WTC11 (cell line): ENCODE measurements around the gene YIF1A. TPM values are rescaled to one million over a fixed set of nuclear protein-coding genes. Genes with fewer than 3 reads are reported as not detected.

Source experiments
- ATAC-seq: fragments of 200-7000 bp; cut with Tn5 transposase; 2 replicates; pipeline ENCODE4 v1.10.0; 2021; ENCODE audit warnings: mild to moderate bottlenecking, moderate library complexity
- CTCF ChIA-PET: fragments of 300-600 bp; sonication (Branson Sonifier 250); formaldehyde crosslinking; loops from one replicate; lab custom pipeline; 2021; ENCODE audit warnings: antibody characterized with exemption; lab: Charles Lee
- POLR2A ChIA-PET: fragments of 350-600 bp; sonication (Branson Sonifier 250); formaldehyde crosslinking; loops from one replicate; lab custom pipeline; 2021; ENCODE audit warnings: antibody characterized with exemption; lab: Charles Lee
- DNase-seq: peaks from one replicate; pipeline ENCODE4 v3.0.0; 2021; ENCODE audit warnings: low spot score
- H3K27ac Mint-ChIP-seq: 2 replicates; pipeline ENCODE4 v1.8.0; 2021; ENCODE audit warnings: mixed read lengths
- H3K27me3 Mint-ChIP-seq: 2 replicates; pipeline ENCODE4 v1.8.0; 2021; ENCODE audit warnings: low read depth, mild to moderate bottlenecking, moderate library complexity, mixed read lengths
- H3K36me3 Mint-ChIP-seq: 2 replicates; pipeline ENCODE4 v1.8.0; 2021; ENCODE audit warnings: mixed read lengths
- H3K4me1 Mint-ChIP-seq: 2 replicates; pipeline ENCODE4 v1.8.0; 2022; ENCODE audit warnings: mixed read lengths
- H3K4me3 Mint-ChIP-seq: 2 replicates; pipeline ENCODE4 v1.8.0; 2021; ENCODE audit warnings: mild to moderate bottlenecking, moderate library complexity, mixed read lengths
- H3K9me3 Mint-ChIP-seq: 2 replicates; pipeline ENCODE4 v1.8.0; 2021; ENCODE audit warnings: mixed read lengths
- ATF6 ChIP-seq: sonication (generic); formaldehyde crosslinking; IDR thresholded peaks from 2 replicates; pipeline ENCODE4 v1.8.1; 2023; ENCODE audit warnings: mild to moderate bottlenecking, missing genetic modification reagents
- CREM ChIP-seq: sonication (generic); formaldehyde crosslinking; IDR thresholded peaks from 2 replicates; pipeline ENCODE4 v1.8.1; 2022; ENCODE audit warnings: mild to moderate bottlenecking, missing genetic modification reagents, moderate library complexity
- FOXJ3 ChIP-seq: sonication (generic); formaldehyde crosslinking; IDR thresholded peaks from 2 replicates; pipeline ENCODE4 v1.9.0; 2021; ENCODE audit warnings: missing genetic modification reagents, mild to moderate bottlenecking, borderline replicate concordance
- KAT7 ChIP-seq: sonication (generic); formaldehyde crosslinking; IDR thresholded peaks from 2 replicates; pipeline ENCODE4 v1.8.1; 2023; ENCODE audit warnings: missing genetic modification reagents, mild to moderate bottlenecking, borderline replicate concordance
- MLX ChIP-seq: sonication (generic); formaldehyde crosslinking; IDR thresholded peaks from 2 replicates; pipeline ENCODE4 v1.8.1; 2023; ENCODE audit warnings: mild to moderate bottlenecking, missing genetic modification reagents, moderate library complexity
- PRRX2 ChIP-seq: fragments of 250-450 bp; sonication (Bioruptor Pico); IDR thresholded peaks from 2 replicates; pipeline ENCODE4 v1.8.0; 2021; ENCODE audit warnings: mild to moderate bottlenecking
- TP53 ChIP-seq: sonication (generic); formaldehyde crosslinking; IDR thresholded peaks from 2 replicates; pipeline ENCODE4 v1.8.1; 2023; ENCODE audit warnings: mild to moderate bottlenecking, missing genetic modification reagents
- ZNF121 ChIP-seq: sonication (generic); formaldehyde crosslinking; IDR thresholded peaks from 2 replicates; pipeline ENCODE4 v1.8.0; 2023; ENCODE audit warnings: missing genetic modification reagents
- ZNF219 ChIP-seq: sonication (generic); formaldehyde crosslinking; IDR thresholded peaks from 2 replicates; pipeline ENCODE4 v1.8.0; 2023; ENCODE audit warnings: missing genetic modification reagents, mild to moderate bottlenecking, borderline replicate concordance
- ZNF416 ChIP-seq: fragments of 250-450 bp; sonication (Bioruptor Pico); IDR thresholded peaks from 2 replicates; pipeline ENCODE4 v1.9.0; 2021; ENCODE audit warnings: mild to moderate bottlenecking, inconsistent platforms
- ZNF425 ChIP-seq: fragments of 250-450 bp; sonication (Bioruptor Pico); conservative IDR thresholded peaks from 2 replicates; pipeline ENCODE4 v1.9.0; 2021; ENCODE audit warnings: mild to moderate bottlenecking
- ZNF671 ChIP-seq: fragments of 250-450 bp; sonication (Bioruptor Pico); IDR thresholded peaks from 2 replicates; pipeline ENCODE4 v1.8.0; 2021; ENCODE audit warnings: mild to moderate bottlenecking
- total RNA-seq: library from RNA; stranded (reverse); gene quantifications from 3 replicates; pipeline ENCODE4 v1.2.3, GENCODE V29; 2021
- TF ChIP-seq, protein P1 (sequence below): sonication (generic); formaldehyde crosslinking; IDR thresholded peaks from 2 replicates; pipeline ENCODE4 v1.8.1; 2023; ENCODE audit warnings: mild to moderate bottlenecking, moderate library complexity, missing genetic modification reagents
- TF ChIP-seq, protein P2 (sequence below): sonication (generic); formaldehyde crosslinking; IDR thresholded peaks from 2 replicates; pipeline ENCODE4 v1.8.1; 2022; ENCODE audit warnings: missing genetic modification reagents, borderline replicate concordance
- TF ChIP-seq, protein P3 (sequence below): sonication (generic); formaldehyde crosslinking; IDR thresholded peaks from 2 replicates; pipeline ENCODE4 v1.8.1; 2022; ENCODE audit warnings: mild to moderate bottlenecking, missing genetic modification reagents, moderate library complexity, borderline replicate concordance

YIF1A gene
- total RNA-seq, 1 experiment from 2014 or later, result 86.9 TPM

GRCh38 chr11:66285250-66285947, 3.5 kb downstream of the YIF1A start:
- ATAC-seq (no peak), DNase-seq (no peak)
- Mint-ChIP-seq H3K4me3 (no peak overlapping the region), H3K36me3 (no peaks in the 10 kb centered on the region), H3K27ac (no peak overlapping the region), H3K9me3 (no peaks in the 10 kb centered on the region), H3K27me3 (peaks cover 19% of the 10 kb centered on the region), H3K4me1 (peaks cover 24% of the 10 kb centered on the region)
- CTCF ChIA-PET, result no interaction called here
- TF ChIP-seq, protein P1, sequence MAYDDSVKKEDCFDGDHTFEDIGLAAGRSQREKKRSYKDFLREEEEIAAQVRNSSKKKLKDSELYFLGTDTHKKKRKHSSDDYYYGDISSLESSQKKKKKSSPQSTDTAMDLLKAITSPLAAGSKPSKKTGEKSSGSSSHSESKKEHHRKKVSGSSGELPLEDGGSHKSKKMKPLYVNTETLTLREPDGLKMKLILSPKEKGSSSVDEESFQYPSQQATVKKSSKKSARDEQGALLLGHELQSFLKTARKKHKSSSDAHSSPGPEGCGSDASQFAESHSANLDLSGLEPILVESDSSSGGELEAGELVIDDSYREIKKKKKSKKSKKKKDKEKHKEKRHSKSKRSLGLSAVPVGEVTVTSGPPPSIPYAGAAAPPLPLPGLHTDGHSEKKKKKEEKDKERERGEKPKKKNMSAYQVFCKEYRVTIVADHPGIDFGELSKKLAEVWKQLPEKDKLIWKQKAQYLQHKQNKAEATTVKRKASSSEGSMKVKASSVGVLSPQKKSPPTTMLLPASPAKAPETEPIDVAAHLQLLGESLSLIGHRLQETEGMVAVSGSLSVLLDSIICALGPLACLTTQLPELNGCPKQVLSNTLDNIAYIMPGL (CRISPR knock-in tag), result no peak
- TF ChIP-seq, protein P2, sequence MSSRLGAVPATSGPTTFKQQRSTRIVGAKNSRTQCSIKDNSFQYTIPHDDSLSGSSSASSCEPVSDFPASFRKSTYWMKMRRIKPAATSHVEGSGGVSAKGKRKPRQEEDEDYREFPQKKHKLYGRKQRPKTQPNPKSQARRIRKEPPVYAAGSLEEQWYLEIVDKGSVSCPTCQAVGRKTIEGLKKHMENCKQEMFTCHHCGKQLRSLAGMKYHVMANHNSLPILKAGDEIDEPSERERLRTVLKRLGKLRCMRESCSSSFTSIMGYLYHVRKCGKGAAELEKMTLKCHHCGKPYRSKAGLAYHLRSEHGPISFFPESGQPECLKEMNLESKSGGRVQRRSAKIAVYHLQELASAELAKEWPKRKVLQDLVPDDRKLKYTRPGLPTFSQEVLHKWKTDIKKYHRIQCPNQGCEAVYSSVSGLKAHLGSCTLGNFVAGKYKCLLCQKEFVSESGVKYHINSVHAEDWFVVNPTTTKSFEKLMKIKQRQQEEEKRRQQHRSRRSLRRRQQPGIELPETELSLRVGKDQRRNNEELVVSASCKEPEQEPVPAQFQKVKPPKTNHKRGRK (CRISPR knock-in tag), result no peak
- TF ChIP-seq ATF6 (CRISPR knock-in tag) (no peak), ZNF121 (CRISPR knock-in tag) (no peak), FOXJ3 (CRISPR knock-in tag) (no peak), MLX (CRISPR knock-in tag) (no peak), ZNF219 (no peak), ZNF416 (CRISPR knock-in tag) (no peak), CREM (CRISPR knock-in tag) (no peak), PRRX2 (CRISPR knock-in tag) (no peak), TP53 (CRISPR knock-in tag) (no peak), ZNF671 (CRISPR knock-in tag) (no peak), KAT7 (CRISPR knock-in tag) (no peak), ZNF425 (no peak)
- TF ChIP-seq, protein P3, sequence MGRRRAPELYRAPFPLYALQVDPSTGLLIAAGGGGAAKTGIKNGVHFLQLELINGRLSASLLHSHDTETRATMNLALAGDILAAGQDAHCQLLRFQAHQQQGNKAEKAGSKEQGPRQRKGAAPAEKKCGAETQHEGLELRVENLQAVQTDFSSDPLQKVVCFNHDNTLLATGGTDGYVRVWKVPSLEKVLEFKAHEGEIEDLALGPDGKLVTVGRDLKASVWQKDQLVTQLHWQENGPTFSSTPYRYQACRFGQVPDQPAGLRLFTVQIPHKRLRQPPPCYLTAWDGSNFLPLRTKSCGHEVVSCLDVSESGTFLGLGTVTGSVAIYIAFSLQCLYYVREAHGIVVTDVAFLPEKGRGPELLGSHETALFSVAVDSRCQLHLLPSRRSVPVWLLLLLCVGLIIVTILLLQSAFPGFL (CRISPR knock-in tag), result no peak
- POLR2A ChIA-PET, result no interaction called here
